ENCODE measurements around the gene CANT1.

Gene CANT1

DNA sequence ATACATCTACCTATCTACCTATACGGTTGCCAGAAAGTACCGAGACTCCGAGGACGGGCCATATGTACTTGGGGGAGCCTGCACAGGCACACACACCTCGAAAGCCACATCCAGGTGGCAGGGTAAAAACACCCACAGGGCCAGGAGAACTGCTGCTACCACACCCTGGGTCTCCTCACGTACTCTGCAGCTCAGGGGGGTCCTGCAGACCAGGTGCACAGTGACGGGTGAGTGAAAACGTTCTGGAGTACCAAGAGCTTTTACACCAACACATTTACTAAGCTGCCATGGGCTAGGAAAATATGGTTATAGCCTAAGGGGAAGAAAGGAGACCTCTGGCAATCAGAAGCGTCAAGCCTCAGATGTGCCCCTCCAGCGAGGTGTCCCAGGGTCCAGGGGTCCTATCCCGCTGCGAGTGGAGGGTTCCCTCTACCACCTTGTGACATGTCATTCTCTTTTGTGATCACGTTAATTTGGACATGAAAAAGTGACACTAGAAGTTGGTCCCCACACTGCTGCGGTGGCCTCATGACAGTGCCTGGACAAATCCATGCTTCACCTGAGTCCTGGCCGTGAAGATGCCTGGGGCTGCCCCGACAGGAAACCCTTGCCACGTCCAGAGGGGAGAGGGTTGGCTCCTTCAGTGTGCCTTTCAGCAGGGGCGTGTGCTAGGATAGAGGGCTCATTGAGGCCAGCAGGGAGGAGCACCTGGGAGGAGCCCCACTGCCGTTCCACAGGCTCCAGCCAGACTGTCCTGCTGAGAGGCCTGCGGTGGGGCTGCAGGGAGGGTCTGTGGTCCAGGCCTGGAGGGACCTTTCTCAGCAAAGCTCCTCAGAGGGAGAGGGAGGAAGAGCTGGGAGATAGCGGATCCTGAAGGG, 1.8 kb downstream of the CANT1 start:
- no peak for DNase-seq (ENCODE audit: low read depth)

DNA sequence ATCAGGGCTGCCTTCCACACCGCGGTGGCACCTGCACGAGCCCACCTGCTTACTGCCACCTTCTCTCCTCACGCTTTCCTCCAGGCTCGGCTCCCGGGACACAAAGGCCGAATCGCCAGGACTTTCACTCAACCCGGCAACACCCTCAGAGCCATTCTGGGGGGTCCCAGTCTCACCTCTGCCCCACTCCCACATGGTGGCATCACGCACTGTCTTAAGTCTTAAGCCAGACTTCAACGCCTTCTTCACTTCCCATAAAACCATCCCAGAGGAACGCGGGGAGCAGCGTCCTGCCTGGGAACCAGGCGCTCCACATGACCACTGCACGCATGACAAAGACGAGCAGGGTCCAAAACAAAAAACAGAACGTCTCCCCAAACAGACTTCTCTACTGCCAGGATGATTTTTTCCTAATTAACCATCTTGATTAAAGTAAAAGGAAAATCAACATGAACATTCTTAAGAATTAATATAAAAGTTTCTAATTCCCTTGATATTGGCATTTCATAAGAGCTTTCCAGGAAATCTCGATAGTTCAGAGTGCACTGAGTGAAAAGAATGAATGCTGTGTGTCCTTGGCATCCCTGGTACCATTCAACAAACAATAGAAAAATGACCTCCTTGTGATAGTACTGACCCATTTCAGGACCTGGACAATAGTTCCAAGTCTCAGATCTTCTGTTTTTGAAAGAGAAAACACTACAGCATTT, 2.6 kb downstream of the CANT1 start:
- no peak for DNase-seq (ENCODE audit: low read depth)

DNA sequence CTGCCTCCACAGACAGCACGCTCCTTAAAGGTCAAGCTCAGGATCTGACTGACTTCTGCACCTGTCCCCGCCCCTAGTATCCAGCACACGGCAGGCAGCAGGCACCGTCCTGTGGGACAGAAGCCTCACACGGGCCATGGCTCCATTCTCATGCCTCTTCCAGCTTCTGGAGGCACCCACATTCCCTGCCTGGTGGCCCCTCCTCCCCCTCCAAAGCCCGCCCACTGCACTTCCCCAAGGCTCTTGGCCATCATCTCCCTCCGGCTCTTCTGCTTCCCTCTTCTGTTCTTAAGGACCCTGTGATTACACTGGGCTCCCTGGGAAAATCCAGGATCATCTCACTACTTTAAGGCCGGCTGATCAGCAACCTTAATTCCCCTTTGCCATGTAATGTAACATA, 3.5 kb downstream of the CANT1 start:
- no peak for DNase-seq (ENCODE audit: low read depth)

DNA sequence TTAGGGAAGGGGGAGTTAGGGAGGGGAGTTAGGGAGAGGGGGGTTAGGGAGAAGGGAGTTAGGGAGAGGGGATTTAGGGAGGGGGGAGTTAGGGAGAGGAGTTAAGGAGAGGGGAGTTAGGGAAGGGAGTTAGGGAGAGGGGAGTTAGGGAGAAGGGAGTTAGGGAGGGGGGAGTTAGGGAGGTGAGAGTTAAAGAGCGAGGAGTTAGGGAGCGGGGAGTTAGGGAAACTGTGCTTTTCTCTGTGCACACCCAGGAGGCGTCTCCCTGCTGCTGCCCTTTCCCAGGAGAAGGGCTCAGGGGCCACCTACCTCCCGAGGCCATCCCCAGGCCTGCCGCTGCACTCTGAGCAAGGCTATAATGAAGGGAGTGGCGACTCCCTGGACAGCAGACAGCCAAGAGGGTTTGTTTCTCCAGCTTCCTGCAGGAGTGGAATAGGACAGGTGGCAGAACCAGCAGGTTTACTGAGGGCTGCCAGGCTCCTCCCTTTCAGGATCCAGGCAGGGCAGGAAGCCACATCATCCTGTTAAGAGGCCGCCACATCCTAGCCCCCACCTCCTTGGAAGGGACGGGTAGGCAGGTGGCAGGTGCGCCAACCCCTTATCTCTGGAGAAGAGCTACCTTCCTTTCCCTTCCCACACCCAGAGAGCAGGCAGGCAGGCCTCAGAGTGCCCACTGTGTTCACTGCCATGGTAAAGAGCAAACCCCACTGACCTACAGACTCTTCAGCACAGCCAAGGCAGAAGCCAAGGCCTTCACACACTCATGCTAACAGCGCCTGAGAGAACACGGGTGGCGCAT, 4.3 kb downstream of the CANT1 start:
- no peak for DNase-seq (ENCODE audit: low read depth)

DNA sequence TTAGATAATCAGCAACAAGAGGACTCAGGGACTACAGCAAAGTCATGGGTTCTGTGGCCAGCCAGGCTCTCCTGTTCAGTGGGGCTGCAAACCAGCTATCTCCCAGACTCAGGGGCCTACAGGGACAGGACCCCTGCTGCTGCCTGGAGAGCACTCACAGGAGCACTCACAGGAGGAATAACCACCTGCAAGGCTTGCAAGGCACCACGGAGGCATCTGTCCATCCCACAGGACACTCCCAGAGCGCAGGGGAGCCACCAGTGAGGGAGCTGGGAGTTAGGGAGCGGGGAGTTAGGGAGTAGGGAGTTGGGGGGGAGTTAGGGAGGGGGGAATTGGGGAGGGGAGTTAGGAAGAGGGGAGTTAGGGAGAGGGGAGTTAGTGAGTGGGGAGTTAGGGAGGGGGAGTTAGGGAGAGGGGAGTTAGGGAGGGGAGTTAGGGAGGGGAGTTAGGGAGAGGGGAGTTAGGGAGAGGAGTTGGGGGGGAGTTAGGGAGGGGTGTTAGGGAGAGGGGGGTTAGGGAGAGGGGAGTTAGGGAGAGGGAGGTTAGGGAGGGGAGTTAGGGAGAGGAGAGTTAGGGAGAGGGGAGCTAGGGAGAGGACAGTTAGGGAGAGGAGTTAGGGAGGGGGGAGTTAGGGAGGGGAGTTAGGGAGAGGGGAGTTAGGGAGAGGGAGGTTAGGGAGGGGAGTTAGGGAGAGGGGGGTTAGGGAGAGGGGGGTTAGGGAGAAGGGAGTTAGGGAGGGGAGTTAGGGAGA, 5.7 kb downstream of the CANT1 start:
- DNase-seq (ENCODE audit: low read depth), result no peak

DNA sequence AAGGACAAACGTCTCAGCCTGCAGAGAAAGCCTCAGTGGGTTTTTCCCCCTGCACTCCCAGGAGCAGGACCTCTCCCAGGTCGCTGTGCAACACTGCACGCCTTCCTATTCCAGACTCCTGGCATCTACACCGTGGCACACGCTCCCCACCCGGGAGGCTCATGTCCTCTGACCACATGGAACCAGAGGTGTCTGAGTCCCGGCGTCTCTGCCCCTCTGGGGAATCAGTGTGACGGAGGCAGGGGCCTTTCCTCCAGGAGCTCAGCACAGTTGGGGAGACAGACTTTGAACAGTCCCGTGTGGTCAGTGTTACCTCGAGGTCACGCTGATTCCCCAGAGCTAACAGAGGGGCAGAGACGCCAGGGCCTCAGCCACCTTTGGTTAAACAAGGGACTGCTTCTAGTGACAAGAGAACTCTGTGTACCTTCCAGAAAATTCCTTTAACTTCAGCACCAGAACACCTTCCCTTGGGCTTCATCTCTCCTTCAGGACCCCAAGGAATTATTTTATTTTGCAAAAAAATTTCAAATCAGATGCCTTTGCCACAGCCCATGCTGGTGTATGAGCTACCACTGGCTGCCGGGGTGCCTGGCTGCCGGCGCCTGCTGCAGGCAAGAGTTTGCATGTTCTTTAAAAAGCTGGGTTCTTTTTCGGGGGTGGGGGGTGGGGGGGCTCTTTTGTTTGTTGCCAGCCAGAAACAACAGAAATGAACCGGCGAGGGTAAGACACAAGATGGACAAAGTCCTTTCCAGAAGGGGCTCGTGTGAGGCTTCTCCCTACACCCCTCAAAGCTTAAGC, 6.6 kb downstream of the CANT1 start:
- DNase-seq (ENCODE audit: low read depth), result no peak

DNA sequence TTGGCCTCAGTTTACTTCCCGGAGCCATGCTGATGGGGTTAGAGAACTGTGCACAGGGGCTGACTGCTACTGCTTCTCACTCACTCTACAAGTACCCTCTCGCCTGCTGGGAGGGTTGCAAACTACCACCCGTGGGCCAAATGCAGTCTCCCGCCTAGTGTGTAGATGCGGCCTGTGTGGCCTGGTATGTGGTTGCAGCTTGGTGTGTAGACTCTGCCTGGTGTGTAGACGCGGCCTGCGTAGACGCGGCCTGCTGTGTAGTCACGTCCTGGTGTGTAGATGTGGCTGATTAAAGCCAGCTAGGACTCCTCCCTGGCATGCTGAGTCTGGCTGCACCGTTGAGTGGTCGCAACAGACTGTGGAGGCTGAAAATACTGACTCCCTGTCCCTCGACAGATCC, 7.3 kb downstream of the CANT1 start:
- DNase-seq (ENCODE audit: low read depth), result no peak

DNA sequence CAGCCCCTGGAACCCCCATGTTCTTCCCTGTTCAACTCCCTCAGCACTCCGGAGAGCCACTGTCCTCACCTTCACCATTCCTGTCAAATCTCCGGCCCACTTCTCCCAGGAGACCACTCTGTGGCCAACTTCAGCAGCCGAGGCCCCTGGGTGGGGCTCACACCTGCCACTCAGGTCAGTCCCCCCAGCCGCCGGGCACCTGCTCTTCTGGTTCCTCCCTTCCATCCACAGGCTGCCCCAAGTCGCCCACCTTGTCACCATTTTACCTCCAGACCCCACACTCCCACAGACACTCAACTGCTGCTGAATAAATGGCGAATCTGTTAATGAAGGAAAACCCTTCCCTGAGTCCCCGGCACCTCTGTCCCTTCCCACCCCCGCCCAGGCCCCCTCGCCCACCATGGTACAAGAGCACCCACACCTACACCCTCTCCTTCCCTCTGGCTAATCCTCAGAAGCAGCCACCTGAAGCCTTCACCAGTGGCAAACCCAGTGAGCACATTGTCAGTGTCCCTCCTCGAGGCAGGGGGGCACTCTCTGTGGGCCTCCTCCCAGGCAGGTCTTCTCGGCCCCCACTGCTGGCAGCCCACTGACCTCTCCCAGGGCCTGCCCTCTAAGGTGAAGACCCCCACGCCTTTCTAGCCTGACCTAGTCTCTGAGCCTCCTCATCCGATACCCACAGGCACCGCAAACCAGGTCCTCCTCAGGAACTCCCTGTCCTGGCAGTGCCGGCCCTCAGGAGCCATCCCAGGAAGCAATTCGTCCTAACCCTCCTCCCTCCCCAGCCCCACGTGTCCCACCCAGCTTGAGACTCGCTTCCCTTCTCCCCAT, 8.2 kb downstream of the CANT1 start:
- DNase-seq (ENCODE audit: low read depth), result no peak

DNA sequence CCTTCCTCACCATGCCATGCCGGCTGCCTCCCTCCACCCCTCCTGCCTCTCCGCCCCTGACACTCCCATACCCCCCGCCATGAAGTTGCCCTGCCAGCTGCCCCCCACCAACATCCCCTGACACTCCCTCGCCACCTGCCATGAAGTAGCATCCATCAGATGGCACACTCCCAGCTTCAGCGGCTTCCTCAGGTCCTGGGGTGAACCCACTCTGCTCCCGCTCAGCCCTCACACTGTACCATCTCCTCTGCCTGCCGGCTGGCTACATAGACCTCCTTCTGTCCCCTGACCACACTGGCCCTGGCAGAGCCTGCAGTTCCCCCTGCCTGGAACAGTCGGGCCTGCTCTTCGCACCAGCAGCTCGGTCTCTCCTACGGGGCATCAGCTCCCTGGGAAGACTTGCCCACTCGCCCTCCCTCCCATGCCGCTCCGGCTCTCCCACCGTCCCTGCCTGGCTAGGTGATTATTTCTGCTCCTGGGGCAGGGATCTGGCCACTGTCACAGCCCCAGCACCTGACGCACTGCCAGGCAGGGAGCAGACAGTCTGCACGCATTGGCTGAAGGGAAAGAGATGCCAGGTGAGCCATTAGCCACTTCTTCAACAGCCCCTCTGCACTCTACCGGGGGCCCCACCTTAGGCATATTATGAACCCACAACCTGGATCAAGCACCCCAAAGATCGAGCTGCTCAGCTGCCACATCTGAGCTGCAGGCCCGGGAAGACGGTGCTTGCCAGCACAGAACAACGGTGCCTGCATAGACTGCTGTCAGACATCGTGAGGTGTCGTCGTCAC, 9.0 kb downstream of the CANT1 start:
- no peak for DNase-seq (ENCODE audit: low read depth)

DNA sequence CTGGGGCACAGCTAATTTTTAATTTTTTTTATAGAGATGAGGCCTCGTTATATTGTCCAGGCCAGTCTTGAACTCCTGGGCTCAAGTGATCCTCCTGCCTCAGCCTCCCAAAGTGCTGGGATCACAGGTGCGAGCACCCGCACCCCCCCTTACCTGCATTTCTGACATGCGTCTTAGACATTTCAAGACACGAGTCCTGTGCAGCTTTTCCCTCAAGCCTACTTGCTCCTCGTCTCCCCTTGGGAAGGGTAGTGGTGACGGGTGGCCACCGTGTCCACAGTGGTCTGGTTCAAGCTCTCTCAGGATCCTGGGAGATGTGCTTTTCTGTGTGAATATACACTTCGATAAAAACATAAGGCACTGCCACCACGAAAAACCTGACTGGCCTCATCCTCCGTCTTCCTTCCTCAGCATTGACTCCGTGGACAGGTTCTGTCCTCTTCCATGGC, 9.6 kb downstream of the CANT1 start:
- DNase-seq (ENCODE audit: low read depth), result no peak

DNA sequence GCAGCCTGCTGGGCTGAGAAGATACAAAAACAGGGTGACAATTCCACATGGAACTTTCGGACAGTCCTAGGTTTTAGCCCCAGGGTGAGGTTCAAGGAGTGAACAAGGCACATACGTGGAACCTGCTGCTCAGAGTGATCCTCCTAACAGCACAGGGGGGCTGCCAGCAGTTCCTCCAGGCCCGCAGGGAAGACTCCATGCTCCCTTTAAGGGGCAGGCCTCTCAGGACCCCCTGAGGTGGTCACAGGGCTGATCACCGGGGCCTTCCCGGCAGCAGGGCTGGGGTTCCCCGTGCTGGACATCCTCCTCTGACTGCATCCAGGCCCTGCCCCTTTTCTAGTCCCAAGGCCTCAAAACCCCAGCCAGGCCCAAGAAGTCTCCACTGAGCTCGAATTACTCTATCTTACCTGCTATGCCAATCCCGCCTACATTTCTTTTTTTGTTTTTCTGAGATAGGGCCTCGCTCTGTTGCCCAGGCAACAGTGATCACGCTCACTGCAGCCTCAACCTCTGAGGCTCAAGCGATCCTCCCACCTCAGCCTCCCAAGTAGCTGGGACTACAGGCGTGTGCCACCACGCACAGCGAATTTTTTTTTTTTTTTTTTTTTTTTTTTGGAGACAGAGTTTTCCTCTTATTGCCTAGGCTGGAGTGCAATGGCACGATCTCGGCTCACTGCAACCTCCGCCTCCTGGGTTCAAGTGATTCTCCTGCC, 10.4 kb downstream of the CANT1 start:
- no peak for DNase-seq (ENCODE audit: low read depth)

DNA sequence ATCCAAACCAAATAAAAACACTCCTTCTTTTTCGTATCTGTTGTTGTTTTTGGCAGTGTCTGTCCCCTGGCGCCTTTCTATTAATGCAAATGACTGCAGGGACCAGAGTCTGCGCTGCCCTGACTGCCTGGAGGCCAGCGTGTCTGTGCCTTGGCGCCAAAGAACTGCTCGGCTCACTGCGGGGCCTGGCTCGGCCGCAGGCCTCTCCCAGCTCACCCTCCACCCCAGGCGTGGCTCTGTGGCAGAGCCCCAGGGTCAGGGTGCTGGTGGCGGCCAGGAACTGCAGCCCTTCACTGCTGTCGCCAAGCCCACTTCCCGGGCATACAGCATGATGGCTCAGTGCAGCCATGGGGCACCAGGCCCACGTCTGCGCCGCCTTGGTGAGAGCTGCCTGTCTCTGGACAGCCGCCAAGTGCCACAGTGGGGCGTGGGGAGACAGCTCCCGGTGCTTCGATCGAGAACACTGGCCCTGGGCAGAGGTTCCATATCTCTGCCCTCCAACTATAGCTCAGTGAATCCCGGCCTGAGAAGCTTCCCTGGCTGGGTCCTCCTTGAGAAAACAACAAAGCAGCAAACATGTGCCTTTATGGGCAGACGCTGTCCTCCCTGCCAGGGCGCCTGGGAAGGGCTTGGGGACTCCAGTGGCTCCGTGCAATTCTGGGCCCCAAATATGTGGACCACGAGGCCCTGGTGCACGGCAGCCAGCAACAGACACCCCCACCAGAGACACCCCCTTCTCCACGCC, 11.1 kb downstream of the CANT1 start:
- no peak for DNase-seq (ENCODE audit: low read depth)

DNA sequence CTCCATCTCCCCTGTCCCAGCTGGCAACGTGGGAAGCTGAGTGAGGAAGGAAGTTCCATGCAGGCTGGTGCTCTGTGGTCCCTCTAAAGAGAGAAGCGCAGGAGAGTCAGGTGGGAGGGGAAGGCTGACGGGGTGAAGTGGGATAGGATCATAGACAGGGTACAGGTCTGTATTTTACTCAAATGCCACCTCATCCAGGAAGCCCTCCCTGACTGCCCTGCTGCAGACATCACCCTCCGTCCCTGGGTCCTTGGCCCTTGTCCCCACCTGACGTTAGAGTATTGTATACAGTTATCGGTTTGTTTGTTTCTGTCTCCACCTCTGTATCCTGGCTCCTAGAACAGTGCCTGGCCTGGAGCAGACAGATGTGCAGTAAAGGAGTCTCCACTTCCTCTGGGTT, 11.7 kb downstream of the CANT1 start:
- no peak for DNase-seq (ENCODE audit: low read depth)

DNA sequence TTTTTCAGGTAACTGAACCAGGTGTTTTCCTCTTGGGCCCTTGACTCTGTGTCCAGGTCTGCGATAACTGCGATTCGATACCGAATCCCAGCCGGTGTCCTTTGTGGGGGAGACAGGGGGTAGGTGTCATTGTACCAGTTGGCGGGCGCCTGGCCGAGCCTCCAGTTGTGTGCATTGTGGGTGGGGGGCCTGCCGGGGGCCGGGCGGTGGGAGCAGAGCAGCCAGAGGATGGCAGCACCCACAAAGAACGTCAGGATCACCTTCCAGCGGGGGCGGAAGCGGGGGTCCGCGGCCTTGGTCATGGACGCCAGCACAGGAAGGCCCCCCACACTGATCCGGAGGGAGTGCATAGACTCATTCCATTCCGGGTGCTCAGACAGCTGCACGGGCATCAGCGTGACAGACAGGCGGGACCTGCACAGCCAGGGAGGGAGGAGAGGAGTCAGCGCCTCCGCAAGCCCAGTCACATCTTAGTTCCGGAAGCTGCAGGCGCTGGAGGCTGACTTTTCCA, 12.3 kb downstream of the CANT1 start:
- no peak for DNase-seq (ENCODE audit: low read depth)

DNA sequence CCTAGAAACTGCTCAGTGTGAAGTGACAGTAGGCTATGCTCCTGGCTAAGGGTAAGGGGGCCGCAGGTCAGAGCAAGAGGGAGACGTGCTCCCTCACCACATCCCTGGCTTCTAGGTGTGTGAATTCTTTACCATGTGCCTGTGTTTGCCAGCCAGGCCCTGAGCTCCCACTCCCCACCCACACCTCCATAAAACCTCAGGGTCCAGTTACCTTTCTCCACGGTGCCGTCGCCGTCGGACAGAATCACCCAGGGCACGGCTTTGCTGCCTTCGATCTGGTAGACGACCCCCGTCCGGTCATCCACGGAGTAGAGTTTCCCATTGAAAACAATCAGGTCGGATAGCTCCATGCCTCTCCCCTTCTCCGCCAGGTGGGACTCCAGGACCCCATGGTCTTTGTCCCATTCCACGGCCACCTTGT, 12.8 kb downstream of the CANT1 start:
- DNase-seq (ENCODE audit: low read depth), result no peak

DNA sequence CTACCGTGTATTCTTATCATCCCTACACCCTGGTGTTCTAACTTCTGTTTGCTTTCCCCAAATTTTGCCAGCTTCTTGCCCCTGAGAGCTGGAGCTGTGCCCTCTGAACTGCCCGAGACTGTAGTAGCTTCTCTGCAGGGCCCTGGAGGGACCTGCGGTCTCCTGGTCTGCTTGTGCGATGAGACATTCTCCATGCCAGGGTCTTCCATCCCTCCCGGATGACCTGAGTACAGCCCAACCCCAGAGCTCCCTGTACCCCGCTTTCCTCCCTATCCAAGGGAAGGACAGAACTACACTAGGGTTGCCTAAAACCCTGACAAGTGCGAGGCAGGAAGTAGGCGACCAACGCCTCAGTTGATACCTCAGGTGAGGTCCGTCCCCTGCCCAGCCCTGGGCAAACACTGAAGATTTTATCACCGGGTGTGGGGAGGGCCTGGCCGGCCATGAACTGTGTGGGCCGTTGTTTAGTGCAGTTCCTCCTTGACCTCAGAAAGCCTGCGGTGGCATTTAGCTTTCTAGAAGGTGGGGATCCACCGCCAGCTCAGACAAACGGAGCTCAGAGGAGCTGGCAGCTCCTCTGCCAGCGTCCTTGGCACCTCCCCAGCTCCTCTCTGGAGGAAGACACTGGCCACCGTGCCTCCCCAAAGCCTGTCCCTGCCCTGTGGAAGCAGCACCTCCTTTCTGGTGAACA, 13.7 kb downstream of the CANT1 start:
- no peak for DNase-seq (ENCODE audit: low read depth)

All from T-helper 22 cell (primary cell).